Measurements from ENCODE around the gene NAA11. TPM values are rescaled to one million over a fixed set of nuclear protein-coding genes. Genes with fewer than 3 reads are reported as not detected.

The NAA11 gene
- polyA plus RNA-seq, 2 of the 4 experiments (the other 2 are of a cell fraction): not detected

GRCh38 chr4:79298027-79298426 is 27.8 kb downstream of the NAA11 start:
- Histone ChIP-seq H3K9me3 (no peaks in the 10 kb centered on the region), H3K4me1 (no peaks in the 10 kb centered on the region), H3K4me2 (no peak overlapping the region), H3K27ac (no peak overlapping the region), H3K4me3 (no peak overlapping the region)
- ChIA-PET POLR2A (no interaction called here), CTCF (no interaction called here)
- 16% methylated on average over 5 of the region's 6 CpGs for WGBS (ENCODE audit: missing lambda C conversion rate)
- TF ChIP-seq HOXA7 (CRISPR knock-in tag; IDR thresholded peaks at IDR 0.05): no peak
- TF ChIP-seq REST (IDR thresholded peaks at IDR 0.05): no peak
- TF ChIP-seq BHLHE40 (IDR thresholded peaks at IDR 0.05; ENCODE audit: low read depth, low read length): no peak
- no peak for TF ChIP-seq HES2 (IDR thresholded peaks at IDR 0.05)
- no peak for TF ChIP-seq ELK1 (IDR thresholded peaks at IDR 0.05; ENCODE audit: low read depth, low read length)
- no peak for TF ChIP-seq RCOR1 (IDR thresholded peaks at IDR 0.05; ENCODE audit: low read depth, low read length)
- no peak for TF ChIP-seq MAX (IDR thresholded peaks at IDR 0.05)
- no peak for TF ChIP-seq BCL3 (IDR thresholded peaks at IDR 0.05)
- DNase-seq (ENCODE audit: low read depth in 1 of 2, low spot score in 1 of 2): no peak
- ATAC-seq: no peak
- no peak for FAIRE-seq

- H3K4me2 ChIP-seq: no peak overlapping the region
- DNase-seq (ENCODE audit: low read depth in 1 of 2, low spot score in 1 of 2) (no peak), FAIRE-seq (no peak), ATAC-seq (no peak)
- ChIA-PET CTCF (no interaction called here), POLR2A (no interaction called here)
- no peaks in the 10 kb centered on the region for H3K9me3 ChIP-seq
- no peaks in the 10 kb centered on the region for H3K4me1 ChIP-seq
- H3K27ac ChIP-seq: no peak overlapping the region
- TF ChIP-seq BHLHE40 (IDR thresholded peaks at IDR 0.05; ENCODE audit: low read depth, low read length) (no peak), ZSCAN20 (CRISPR knock-in tag; IDR thresholded peaks at IDR 0.05) (no peak), USF2 (IDR thresholded peaks at IDR 0.05) (no peak), HDAC2 (IDR thresholded peaks at IDR 0.05) (no peak), MAX (IDR thresholded peaks at IDR 0.05) (no peak), TFCP2L1 (CRISPR knock-in tag; IDR thresholded peaks at IDR 0.05) (no peak), ESRRA (IDR thresholded peaks at IDR 0.05; ENCODE audit: borderline replicate concordance, low read length) (no peak), KDM5A (IDR thresholded peaks at IDR 0.05) (no peak), PBX3 (IDR thresholded peaks at IDR 0.05) (no peak), NPAS2 (CRISPR knock-in tag; IDR thresholded peaks at IDR 0.05; ENCODE audit: borderline replicate concordance) (no peak), CBX2 (IDR thresholded peaks at IDR 0.05; ENCODE audit: borderline replicate concordance, low read depth) (no peak), PHF8 (IDR thresholded peaks at IDR 0.05; ENCODE audit: borderline replicate concordance, low read depth) (no peak), CTCF (IDR thresholded peaks at IDR 0.05) (no peak), HOXB5 (CRISPR knock-in tag; IDR thresholded peaks at IDR 0.05) (no peak), TP53 (CRISPR knock-in tag; IDR thresholded peaks at IDR 0.05) (no peak), EHF (CRISPR knock-in tag; IDR thresholded peaks at IDR 0.05) (no peak), RFX5 (IDR thresholded peaks at IDR 0.05) (no peak), NFE2L2 (conservative IDR thresholded peaks at IDR 0.05; ENCODE audit: low read length) (no peak), POLR2A (IDR thresholded peaks at IDR 0.05; ENCODE audit: low read length) (no peak), KDM1A (IDR thresholded peaks at IDR 0.05; ENCODE audit: low read depth) (no peak)
- H3K4me3 ChIP-seq: no peak overlapping the region
- WGBS (ENCODE audit: missing lambda C conversion rate): no CpG with 5 or more reads among the region's 4 CpGs
Observed at GRCh38 chr4:79297479-79297878, 28.4 kb downstream of the NAA11 start.
